Activated CD8-positive, alpha-beta T cell treated with anti-CD3 and anti-CD28 coated beads, Interleukin-2, amount 10 ng/mL, durations not matched to agents 7 days and 5 days (primary cell): ENCODE data around the gene CFAP69. TPM values are rescaled to one million over a fixed set of nuclear protein-coding genes. Genes with fewer than 3 reads are reported as not detected.

ENCODE experiments used
- ATAC-seq: fragments of 150-1000 bp; cut with Tn5 transposase; one replicate; pipeline ENCODE4 v1.10.0; 2021; ENCODE audit warnings: moderate library complexity
- CTCF ChIA-PET: fragments of 350-600 bp; sonication (Branson Sonifier 250); formaldehyde crosslinking; loops from one replicate; lab custom pipeline; 2021; ENCODE audit warnings: antibody characterized with exemption; lab: Charles Lee
- POLR2A ChIA-PET: fragments of 350-600 bp; sonication (Branson Sonifier 250); formaldehyde crosslinking; loops from one replicate; lab custom pipeline; 2021; ENCODE audit warnings: antibody characterized with exemption; lab: Charles Lee
- DNase-seq: peaks from one replicate; pipeline ENCODE4 v3.0.0-alpha.2; 2020
- H3K27ac Mint-ChIP-seq: one replicate; pipeline ENCODE4 v1.8.0; 2021; ENCODE audit warnings: mild to moderate bottlenecking, mixed read lengths
- H3K27me3 Mint-ChIP-seq: one replicate; pipeline ENCODE4 v1.8.0; 2021; ENCODE audit warnings: low read depth, mixed read lengths
- H3K36me3 Mint-ChIP-seq: one replicate; pipeline ENCODE4 v1.8.0; 2021; ENCODE audit warnings: low read depth, mixed read lengths
- H3K4me1 Mint-ChIP-seq: one replicate; pipeline ENCODE4 v1.8.0; 2021; ENCODE audit warnings: low read depth, mixed read lengths
- H3K4me3 Mint-ChIP-seq: one replicate; pipeline ENCODE4 v1.8.0; 2021; ENCODE audit warnings: mild to moderate bottlenecking, mixed read lengths
- H3K9me3 Mint-ChIP-seq: one replicate; pipeline ENCODE4 v1.8.0; 2022; ENCODE audit warnings: mixed read lengths; ENCODE audit not compliant: insufficient read depth
- total RNA-seq, 2 experiments: library from RNA; stranded (reverse); gene quantifications; one replicate each; pipeline ENCODE4 v1.2.3, GENCODE V29; 2021

The CFAP69 gene
- under 1 TPM in 1 of 2 experiments, not detected in 1; 0.65 TPM for total RNA-seq

DNA sequence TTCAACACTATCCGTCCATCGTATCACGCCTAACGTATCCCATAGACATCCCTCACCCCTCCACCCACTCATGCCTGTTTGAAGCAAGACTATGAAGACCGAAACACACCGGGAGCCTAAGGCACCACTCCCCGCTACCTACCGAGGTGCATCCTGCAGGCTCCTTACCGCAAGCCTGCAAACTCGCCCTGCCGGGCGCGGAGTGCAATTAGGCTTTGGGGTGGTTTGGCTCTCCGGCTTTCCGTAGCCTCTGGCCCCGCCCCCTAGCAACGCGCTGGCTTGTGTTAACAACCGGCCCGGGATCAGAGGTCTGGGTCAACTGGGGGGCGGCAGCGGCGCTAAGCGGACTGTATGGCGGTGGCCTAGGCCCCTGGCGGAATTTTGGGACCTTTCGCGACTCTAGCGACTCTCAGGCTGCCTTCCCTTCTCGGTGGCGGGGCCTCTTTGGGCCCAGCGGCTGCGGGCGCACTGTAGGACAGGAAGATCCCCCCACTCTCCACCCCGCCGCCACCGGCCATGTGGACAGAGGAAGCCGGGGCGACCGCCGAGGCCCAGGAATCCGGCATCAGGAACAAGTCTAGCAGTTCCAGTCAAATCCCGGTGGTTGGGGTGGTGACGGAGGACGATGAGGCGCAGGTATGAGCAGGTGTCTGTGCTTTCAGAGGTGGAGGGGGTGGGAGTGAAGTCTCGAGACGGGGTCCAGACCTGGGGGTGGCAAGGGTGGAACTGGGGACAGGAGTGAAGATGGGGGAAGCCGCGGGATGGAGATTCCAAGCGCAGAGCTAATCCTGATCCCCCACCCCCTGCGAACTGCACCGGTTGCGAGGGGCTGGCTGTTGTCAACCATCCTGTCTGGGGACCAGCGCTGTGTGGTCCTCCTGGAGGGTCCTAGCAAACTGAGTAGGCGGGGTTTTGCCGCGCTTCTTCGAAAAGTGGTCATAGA is at the start of gene CFAP69:
Gene CFAP69 (plus strand): TSS at position 266 of the 943 bp plus-strand sequence. CDS start 251 bp downstream, at position 517.
- peaks cover 13% of the 10 kb centered on the region for H3K4me1 Mint-ChIP-seq
- DNase-seq (peak; percentile 86), ATAC-seq (peak; percentile 92)
- peaks cover 44% of the 10 kb centered on the region for H3K27me3 Mint-ChIP-seq
- H3K9me3 Mint-ChIP-seq, result no peaks in the 10 kb centered on the region
- POLR2A ChIA-PET, result no interaction called here
- H3K27ac Mint-ChIP-seq, result no peak within 1 kb of the TSS
- H3K36me3 Mint-ChIP-seq, result no peaks in the 10 kb centered on the region
- peak within 1 kb of the TSS; percentile 79 for H3K4me3 Mint-ChIP-seq
- CTCF ChIA-PET, result interaction anchor here (1.0 kb wide), 1 partner anchor 183 kb away, joined by 3 read pairs; no protein-coding TSS in a partner anchor

DNA sequence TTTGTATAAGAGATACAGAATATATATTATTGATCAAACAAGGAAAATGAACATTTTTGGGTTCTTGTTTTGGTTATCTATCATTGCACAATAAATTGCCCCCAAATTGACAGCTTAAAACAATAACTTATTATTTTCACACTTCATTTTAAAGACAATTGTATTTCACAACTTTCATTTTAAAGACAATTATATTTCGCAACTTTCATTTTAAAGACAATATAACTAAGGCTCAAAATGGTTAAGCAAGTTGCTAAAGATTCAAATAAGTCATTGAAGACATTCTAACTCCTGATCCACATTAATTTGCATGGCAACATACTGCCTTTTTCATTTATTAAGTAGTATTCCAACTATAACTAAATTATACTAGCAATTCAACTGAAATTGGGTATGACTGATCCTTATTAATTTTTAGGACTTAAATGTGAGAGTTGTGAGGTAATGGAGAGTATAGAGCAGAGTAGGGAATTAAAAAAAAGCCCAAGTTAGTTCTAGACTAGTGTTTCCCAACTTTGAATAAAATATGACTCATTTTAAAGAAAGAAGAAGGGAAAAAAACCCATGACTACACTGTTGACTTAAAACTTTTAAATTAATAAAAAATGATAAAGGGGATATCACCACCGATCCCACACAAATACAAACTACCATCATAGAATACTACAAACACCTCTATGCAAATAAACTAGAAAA is 43.3 kb upstream of the CFAP69 start:
- ChIA-PET CTCF (no interaction called here), POLR2A (no interaction called here)
- no peaks in the 10 kb centered on the region for H3K36me3 Mint-ChIP-seq
- no peaks in the 10 kb centered on the region for H3K27me3 Mint-ChIP-seq
- no peak for DNase-seq
- no peak overlapping the region for H3K4me3 Mint-ChIP-seq
- H3K4me1 Mint-ChIP-seq, result no peaks in the 10 kb centered on the region
- no peaks in the 10 kb centered on the region for H3K9me3 Mint-ChIP-seq
- no peak for ATAC-seq
- no peak overlapping the region for H3K27ac Mint-ChIP-seq

DNA sequence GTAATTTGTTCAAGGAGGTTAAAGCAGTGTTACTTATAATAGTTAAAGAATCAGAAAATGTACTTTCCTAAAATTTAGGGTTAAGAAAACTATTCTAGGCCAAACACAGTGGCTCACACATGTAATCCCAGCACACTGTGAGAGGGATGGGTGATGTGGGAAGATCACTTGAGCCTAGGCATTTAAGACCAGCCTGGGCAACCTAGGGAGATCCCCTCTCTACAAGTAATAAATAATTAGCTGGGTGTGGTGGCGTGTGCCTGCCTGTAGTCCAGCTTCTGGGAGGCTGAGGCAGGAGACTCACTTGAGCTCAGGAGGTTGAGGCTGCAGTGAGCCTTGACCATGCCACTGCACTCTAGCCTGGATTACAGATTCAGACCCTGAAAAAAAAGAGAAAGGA is 37.0 kb upstream of the CFAP69 start:
- ATAC-seq (no peak), DNase-seq (no peak)
- H3K9me3 Mint-ChIP-seq, result no peaks in the 10 kb centered on the region
- ChIA-PET CTCF (no interaction called here), POLR2A (no interaction called here)
- H3K4me1 Mint-ChIP-seq, result peaks cover 6% of the 10 kb centered on the region
- no peaks in the 10 kb centered on the region for H3K36me3 Mint-ChIP-seq
- no peak overlapping the region for H3K27ac Mint-ChIP-seq
- no peak overlapping the region for H3K4me3 Mint-ChIP-seq
- H3K27me3 Mint-ChIP-seq, result peaks cover 22% of the 10 kb centered on the region

DNA sequence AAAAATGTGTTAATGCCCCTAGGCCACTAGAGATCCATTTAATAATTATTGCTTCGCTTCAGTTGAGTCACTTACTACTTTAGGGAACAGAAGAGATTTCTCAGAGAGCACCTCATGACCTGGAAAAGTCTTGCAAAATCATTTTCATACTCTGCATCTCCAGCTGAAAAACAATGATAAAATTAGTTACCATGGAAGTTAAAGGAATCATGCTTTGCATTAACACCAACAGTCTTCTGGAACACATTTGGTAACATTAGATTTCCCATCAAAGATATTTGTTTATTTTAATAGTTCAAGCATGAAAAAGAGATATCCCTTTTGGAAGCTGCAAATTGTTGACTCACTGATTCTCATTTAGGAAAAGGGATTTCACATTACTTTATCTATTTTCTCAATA is 35.2 kb upstream of the CFAP69 start:
- ATAC-seq (no peak), DNase-seq (no peak)
- Mint-ChIP-seq H3K9me3 (no peaks in the 10 kb centered on the region), H3K27me3 (peaks cover 22% of the 10 kb centered on the region), H3K4me1 (peaks cover 6% of the 10 kb centered on the region), H3K27ac (no peak overlapping the region), H3K4me3 (no peak overlapping the region), H3K36me3 (no peaks in the 10 kb centered on the region)
- ChIA-PET CTCF (no interaction called here), POLR2A (no interaction called here)

DNA sequence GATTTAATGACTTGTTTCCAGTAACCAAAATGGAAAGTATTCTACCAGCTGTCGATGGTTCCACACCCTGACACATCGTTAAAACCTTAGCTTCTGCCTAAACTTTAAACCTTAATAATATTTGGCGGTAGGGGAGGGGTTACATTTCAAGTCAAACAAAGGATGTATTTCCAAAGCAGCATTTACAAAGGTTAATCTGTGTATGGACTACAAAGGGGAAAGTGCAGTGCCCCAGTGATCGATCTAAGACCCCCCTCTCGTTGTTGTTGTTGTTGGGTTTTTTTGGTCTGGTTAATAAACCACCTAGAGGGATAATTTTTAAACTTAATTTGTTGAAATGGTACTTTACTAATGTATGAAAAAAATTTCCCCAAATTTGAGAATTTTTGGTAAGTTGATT is 34.5 kb upstream of the CFAP69 start:
- ChIA-PET CTCF (interaction anchor here (1.1 kb wide), 2 partner anchors 14 to 135 kb away, joined by 3 to 4 read pairs; no protein-coding TSS in a partner anchor), POLR2A (no interaction called here)
- H3K36me3 Mint-ChIP-seq, result no peaks in the 10 kb centered on the region
- no peaks in the 10 kb centered on the region for H3K9me3 Mint-ChIP-seq
- ATAC-seq, result no peak
- no peak for DNase-seq
- H3K27me3 Mint-ChIP-seq, result peaks cover 22% of the 10 kb centered on the region
- no peak overlapping the region for H3K4me3 Mint-ChIP-seq
- H3K27ac Mint-ChIP-seq, result no peak overlapping the region
- H3K4me1 Mint-ChIP-seq, result peaks cover 6% of the 10 kb centered on the region

DNA sequence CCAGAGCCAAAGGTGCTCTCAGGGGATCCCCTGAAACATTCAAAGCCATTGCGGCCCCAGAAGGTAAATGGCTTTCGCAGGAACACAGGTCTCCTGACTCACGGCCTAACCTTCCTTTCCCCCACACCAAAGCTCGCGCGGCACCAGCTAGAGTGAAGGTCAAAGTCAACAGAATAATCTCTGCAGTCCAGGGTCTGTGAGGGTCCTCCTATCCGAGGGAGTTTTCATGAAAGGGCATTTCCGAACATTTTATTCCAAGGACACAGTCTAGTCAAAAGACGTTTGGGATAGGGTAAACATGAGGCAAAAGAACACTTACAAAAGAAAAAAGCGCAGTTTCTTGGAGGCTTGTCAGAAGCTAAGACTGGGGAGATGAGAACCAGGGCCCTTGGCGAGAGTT is 34.0 kb upstream of the CFAP69 start:
- CTCF ChIA-PET, result interaction anchor here (0.7 to 1.7 kb wide), 8 partner anchors 12 to 135 kb away, joined by 3 to 6 read pairs (median 4); partner anchors contain the start of gene STEAP1
- no peak overlapping the region for H3K4me3 Mint-ChIP-seq
- POLR2A ChIA-PET, result interaction anchor here (0.6 kb wide), 1 partner anchor 487 kb away, joined by 3 read pairs; no protein-coding TSS in a partner anchor
- H3K27ac Mint-ChIP-seq, result no peak overlapping the region
- no peak for DNase-seq
- H3K4me1 Mint-ChIP-seq, result peaks cover 6% of the 10 kb centered on the region
- H3K9me3 Mint-ChIP-seq, result no peaks in the 10 kb centered on the region
- H3K36me3 Mint-ChIP-seq, result no peaks in the 10 kb centered on the region
- ATAC-seq, result no peak
- peaks cover 22% of the 10 kb centered on the region for H3K27me3 Mint-ChIP-seq

DNA sequence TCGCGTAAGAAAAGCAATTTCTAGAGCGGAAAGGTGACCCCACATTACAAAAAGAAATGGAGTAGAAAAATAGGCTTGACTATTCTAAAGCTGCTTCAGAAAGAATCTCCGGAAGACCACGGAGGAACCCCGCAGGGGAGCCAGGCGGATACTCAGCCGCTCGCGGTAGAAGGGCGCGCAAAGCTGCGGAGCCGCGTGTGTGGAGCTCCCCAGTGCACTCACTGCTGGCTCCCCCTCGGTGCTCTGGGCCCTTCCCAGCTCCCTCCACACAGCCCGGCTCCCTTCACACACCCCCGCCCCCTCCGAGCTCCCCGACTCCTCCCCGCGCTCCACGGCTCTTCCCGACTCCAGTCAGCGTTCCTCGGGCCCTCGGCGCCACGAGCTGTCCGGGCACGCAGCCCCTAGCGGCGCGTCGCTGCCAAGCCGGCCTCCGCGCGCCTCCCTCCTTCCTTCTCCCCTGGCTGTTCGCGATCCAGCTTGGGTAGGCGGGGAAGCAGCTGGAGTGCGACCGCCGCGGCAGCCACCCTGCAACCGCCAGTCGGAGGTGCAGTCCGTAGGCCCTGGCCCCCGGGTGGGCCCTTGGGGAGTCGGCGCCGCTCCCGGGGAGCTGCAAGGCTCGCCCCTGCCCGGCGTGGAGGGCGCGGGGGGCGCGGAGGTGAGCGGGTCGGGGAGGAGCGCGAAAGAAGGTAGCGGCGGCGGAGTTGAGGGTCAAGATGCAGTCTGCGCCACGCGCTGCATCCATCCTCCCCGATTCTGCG is 33.4 kb upstream of the CFAP69 start, which contains the start of gene STEAP2:
Gene STEAP2 (plus strand): TSS at position 350 of the 758 bp plus-strand sequence. CDS start 13,343 bp downstream, outside the sequence.
- Mint-ChIP-seq H3K27ac (no peak within 1 kb of the TSS), H3K4me3 (no peak within 1 kb of the TSS), H3K36me3 (no peaks in the 10 kb centered on the region), H3K9me3 (no peaks in the 10 kb centered on the region), H3K27me3 (peaks cover 26% of the 10 kb centered on the region), H3K4me1 (peaks cover 6% of the 10 kb centered on the region)
- ATAC-seq (peak; percentile 91), DNase-seq (peak; percentile 22)
- CTCF ChIA-PET, result interaction anchor here (0.7 to 1.7 kb wide), 9 partner anchors 12 to 134 kb away, joined by 3 to 6 read pairs (median 4); partner anchors contain the start of gene STEAP1
- POLR2A ChIA-PET, result interaction anchor here (0.6 kb wide), 1 partner anchor 488 kb away, joined by 3 read pairs; no protein-coding TSS in a partner anchor

GRCh38 chr7:90212149-90212495 is 32.9 kb upstream of the CFAP69 start:
- ChIA-PET POLR2A (no interaction called here), CTCF (interaction anchor here (0.8 to 1.7 kb wide), 5 partner anchors 11 to 58 kb away, joined by 3 to 6 read pairs (median 4); partner anchors contain the start of gene STEAP1)
- peaks cover 27% of the 10 kb centered on the region for H3K27me3 Mint-ChIP-seq
- no peaks in the 10 kb centered on the region for H3K36me3 Mint-ChIP-seq
- H3K4me3 Mint-ChIP-seq, result no peak overlapping the region
- DNase-seq (no peak), ATAC-seq (no peak)
- H3K9me3 Mint-ChIP-seq, result no peaks in the 10 kb centered on the region
- no peak overlapping the region for H3K27ac Mint-ChIP-seq
- peaks cover 6% of the 10 kb centered on the region for H3K4me1 Mint-ChIP-seq

DNA sequence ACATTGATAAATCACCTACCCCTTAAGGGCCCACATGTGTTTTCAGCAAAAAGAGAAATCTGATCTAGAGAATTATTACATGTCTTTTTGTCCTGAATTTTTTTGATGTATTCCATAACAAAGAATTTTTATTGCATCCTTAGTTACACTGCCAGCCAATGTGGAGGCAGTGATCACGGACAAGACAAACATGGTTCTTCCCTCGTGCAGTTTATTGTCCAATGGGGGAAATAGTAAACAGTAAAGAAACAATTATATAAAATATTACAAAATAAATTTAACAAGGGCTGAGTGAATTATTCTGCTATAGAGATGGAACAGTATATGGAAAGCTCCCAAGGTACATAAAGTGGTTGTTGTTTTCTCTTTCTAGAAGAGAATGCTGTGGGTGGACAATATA is 31.5 kb upstream of the CFAP69 start:
- ATAC-seq (no peak), DNase-seq (no peak)
- peaks cover 6% of the 10 kb centered on the region for H3K4me1 Mint-ChIP-seq
- POLR2A ChIA-PET, result no interaction called here
- no peak overlapping the region for H3K4me3 Mint-ChIP-seq
- no peak overlapping the region for H3K27ac Mint-ChIP-seq
- H3K36me3 Mint-ChIP-seq, result no peaks in the 10 kb centered on the region
- CTCF ChIA-PET, result no interaction called here
- no peaks in the 10 kb centered on the region for H3K9me3 Mint-ChIP-seq
- peaks cover 31% of the 10 kb centered on the region for H3K27me3 Mint-ChIP-seq

DNA sequence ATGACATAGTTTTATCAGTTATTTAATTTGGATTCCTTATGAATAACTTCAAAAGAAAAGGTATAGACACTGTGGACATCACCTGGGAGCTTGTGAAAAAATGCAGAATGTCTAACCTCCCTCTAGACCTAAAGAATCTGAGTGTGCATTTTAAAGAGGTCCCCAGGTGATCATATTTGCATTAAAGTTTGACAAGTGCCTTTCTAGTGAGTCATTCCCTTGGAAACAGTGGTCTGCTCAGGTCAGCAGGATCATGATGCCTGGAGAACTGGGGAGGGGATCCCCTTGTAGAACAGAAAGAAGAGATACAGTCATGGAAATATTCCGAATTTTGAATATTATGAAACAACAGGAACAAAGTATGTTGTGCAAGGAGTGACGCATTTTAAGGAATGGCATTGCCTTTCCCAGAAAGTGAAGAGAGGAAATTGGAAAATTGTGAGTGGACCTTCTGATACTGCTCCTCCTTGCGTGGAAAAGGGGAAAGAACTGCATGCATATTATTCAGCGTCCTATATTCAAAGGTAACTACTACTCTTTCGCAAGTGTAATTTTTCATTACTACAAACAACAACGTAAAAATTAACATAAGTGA is 28.8 kb upstream of the CFAP69 start:
- H3K9me3 Mint-ChIP-seq, result no peaks in the 10 kb centered on the region
- H3K27ac Mint-ChIP-seq, result no peak overlapping the region

GRCh38 chr7:90216771-90217170 is 28.2 kb upstream of the CFAP69 start:
- no peak overlapping the region for H3K4me3 Mint-ChIP-seq
- ChIA-PET POLR2A (no interaction called here), CTCF (no interaction called here)
- H3K36me3 Mint-ChIP-seq, result no peaks in the 10 kb centered on the region
- no peaks in the 10 kb centered on the region for H3K4me1 Mint-ChIP-seq
- no peak for DNase-seq
- H3K27ac Mint-ChIP-seq, result no peak overlapping the region
- H3K9me3 Mint-ChIP-seq, result no peaks in the 10 kb centered on the region
- no peak for ATAC-seq
- peaks cover 17% of the 10 kb centered on the region for H3K27me3 Mint-ChIP-seq

More for the DNA sequence above, 28.8 kb upstream of the CFAP69 start:
- ChIA-PET POLR2A (no interaction called here), CTCF (no interaction called here)
- Mint-ChIP-seq H3K36me3 (no peaks in the 10 kb centered on the region), H3K4me3 (no peak overlapping the region), H3K4me1 (peaks cover 1% of the 10 kb centered on the region), H3K27me3 (peaks cover 21% of the 10 kb centered on the region)
- no peak for DNase-seq
- no peak for ATAC-seq
